OCI-LY7 (cell line): Measurements from ENCODE around the gene RFWD3. TPM values are rescaled to one million over a fixed set of nuclear protein-coding genes. Genes with fewer than 3 reads are reported as not detected.

Experiments
- BruUV-seq: library from RNA; stranded (reverse); fragments of 400-500 nt; replicated peaks from 2 replicates; lab custom pipeline; 2021; lab: Mats Ljungman, UMichigan
- CTCF ChIA-PET: fragments of 300-600 bp; sonication (Branson Sonifier 250); formaldehyde crosslinking; loops from one replicate; lab custom pipeline; 2022; ENCODE audit warnings: antibody characterized with exemption; ENCODE audit not compliant: unreplicated experiment; lab: Charles Lee
- POLR2A ChIA-PET: fragments of 300-600 bp; sonication (Branson Sonifier 250); formaldehyde crosslinking; loops from one replicate; lab custom pipeline; 2022; ENCODE audit warnings: antibody characterized with exemption; lab: Charles Lee
- DNase-seq: peaks from one replicate; pipeline ENCODE4 v3.0.0-alpha.2; 2015; ENCODE audit warnings: low spot score
- H2AFZ ChIP-seq: fragments of 200-600 bp; sonication (generic), shearing (Covaris generic); 2 replicates; pipeline ENCODE4 v1.6.1; 2014; ENCODE audit warnings: mild to moderate bottlenecking, antibody characterized with exemption, low read length, moderate library complexity
- H3K27ac ChIP-seq: fragments of 200-600 bp; sonication (generic); 2 replicates; pipeline ENCODE4 v1.5.1; 2014; ENCODE audit warnings: mixed run types, low read depth, mild to moderate bottlenecking, moderate library complexity, low read length, inconsistent platforms; ENCODE audit not compliant: poor library complexity, severe bottlenecking
- H3K36me3 ChIP-seq: fragments of 200-600 bp; sonication (generic); 2 replicates; pipeline ENCODE4 v1.6.1; 2014; ENCODE audit warnings: mild to moderate bottlenecking, antibody characterized with exemption, low read length, moderate library complexity, mixed read lengths; ENCODE audit not compliant: insufficient read depth
- H3K4me1 ChIP-seq: fragments of 200-600 bp; sonication (generic); 2 replicates; pipeline ENCODE4 v1.5.1; 2014; ENCODE audit warnings: mild to moderate bottlenecking, low read length; ENCODE audit not compliant: insufficient read depth, poor library complexity, severe bottlenecking
- H3K4me2 ChIP-seq: fragments of 200-600 bp; sonication (generic); 2 replicates; pipeline ENCODE4 v1.6.1; 2014; ENCODE audit warnings: mild to moderate bottlenecking, low read length
- H3K4me3 ChIP-seq: fragments of 200-600 bp; sonication (generic); 2 replicates; pipeline ENCODE4 v1.5.1; 2014; ENCODE audit warnings: mild to moderate bottlenecking, low read depth, low read length; ENCODE audit not compliant: poor library complexity, severe bottlenecking
- H3K79me2 ChIP-seq: fragments of 200-600 bp; sonication (generic); 2 replicates; pipeline ENCODE4 v1.6.1; 2016; ENCODE audit warnings: low read depth, mild to moderate bottlenecking, low read length, moderate library complexity, mixed read lengths; ENCODE audit not compliant: insufficient read depth
- H3K9me2 ChIP-seq: fragments of 200-600 bp; sonication (generic); 2 replicates; pipeline ENCODE4 v1.6.1; 2016; ENCODE audit warnings: mild to moderate bottlenecking, low read length, mixed read lengths; ENCODE audit not compliant: insufficient read depth
- H3K9me3 ChIP-seq: fragments of 200-600 bp; sonication (generic); 2 replicates; pipeline ENCODE4 v1.6.1; 2014; ENCODE audit warnings: mild to moderate bottlenecking, mixed run types, low read length, mixed read lengths
- H4K20me1 ChIP-seq: fragments of 200-600 bp; sonication (generic); 2 replicates; pipeline ENCODE4 v1.6.1; 2014; ENCODE audit warnings: mild to moderate bottlenecking, antibody characterized with exemption, low read length, moderate library complexity, mixed read lengths; ENCODE audit not compliant: insufficient read depth
- CTCF ChIP-seq: fragments of 200-600 bp; sonication (generic); conservative IDR thresholded peaks from 2 replicates; pipeline ENCODE4 v1.5.1; 2014; ENCODE audit warnings: mild to moderate bottlenecking, antibody characterized with exemption, low read length, moderate library complexity, mixed read lengths
- EZH2phosphoT487 ChIP-seq: fragments of 200-600 bp; sonication (generic); IDR thresholded peaks from 2 replicates; pipeline ENCODE4 v1.6.1; 2018; ENCODE audit warnings: low read depth, borderline replicate concordance, mild to moderate bottlenecking, mixed run types, antibody characterized with exemption, low read length, moderate library complexity, mixed read lengths
- intact Hi-C: fragments of 100-400 bp; cut with micrococcal nuclease; formaldehyde crosslinking; loops from one replicate; pipeline ENCODE4 v1.10.0; 2022; ENCODE audit not compliant: unreplicated experiment
- total RNA-seq, 2 experiments: library from RNA; depleted of rRNA in 1 of 2; stranded (reverse); fragments of >200 nt in 1 of 2; shearing (Covaris generic) in 1 of 2; gene quantifications; 2 replicates each; pipeline ENCODE4 v1.2.3, GENCODE V29; 2014 to 2022

Gene RFWD3
- total RNA-seq, 2 experiments from 2014 or later, result 79.7 to 134 TPM

DNA sequence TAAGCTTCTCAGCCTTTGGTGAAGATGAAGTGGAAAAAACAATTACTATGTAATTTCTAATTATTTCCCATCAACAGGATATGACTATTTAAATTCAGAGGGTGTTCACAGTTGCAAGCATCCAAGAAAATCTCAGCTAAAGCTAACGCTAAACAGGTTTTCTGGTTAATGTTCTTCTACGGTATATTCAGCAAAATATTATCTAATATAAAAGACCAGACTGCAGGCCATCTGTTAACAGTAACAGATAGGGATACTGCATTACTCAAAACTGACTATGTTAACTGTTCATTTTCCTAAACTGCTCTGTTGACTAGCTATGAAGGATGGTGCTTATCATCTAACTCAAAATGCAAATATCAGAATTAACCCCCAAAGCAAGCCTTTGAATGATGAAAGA lies 92.5 kb downstream of the RFWD3 start:
- no peak overlapping the region for H2AFZ ChIP-seq
- no peak overlapping the region for H3K4me2 ChIP-seq
- no peak overlapping the region for H3K4me3 ChIP-seq
- peaks cover 57% of the 10 kb centered on the region for H3K79me2 ChIP-seq
- ChIA-PET POLR2A (interaction anchor here (0.5 to 2.0 kb wide), 8 partner anchors 10 to 265 kb away, joined by 3 to 5 read pairs (median 3); no protein-coding TSS in a partner anchor), CTCF (interaction anchor here (1.2 kb wide), 1 partner anchor 119 kb away, joined by 3 read pairs; no protein-coding TSS in a partner anchor)
- no peaks in the 10 kb centered on the region; the same call in 1 of the 2 replicates for H4K20me1 ChIP-seq
- H3K4me1 ChIP-seq, result no peaks in the 10 kb centered on the region
- no peaks in the 10 kb centered on the region for H3K36me3 ChIP-seq
- no peak overlapping the region for H3K27ac ChIP-seq
- no TSS peak for BruUV-seq
- no peak for TF ChIP-seq CTCF
- no peak for TF ChIP-seq EZH2phosphoT487
- intact Hi-C loops, result no loop called here
- H3K9me3 ChIP-seq, result no peaks in the 10 kb centered on the region
- H3K9me2 ChIP-seq, result no peaks in the 10 kb centered on the region
- DNase-seq, result no peak

DNA sequence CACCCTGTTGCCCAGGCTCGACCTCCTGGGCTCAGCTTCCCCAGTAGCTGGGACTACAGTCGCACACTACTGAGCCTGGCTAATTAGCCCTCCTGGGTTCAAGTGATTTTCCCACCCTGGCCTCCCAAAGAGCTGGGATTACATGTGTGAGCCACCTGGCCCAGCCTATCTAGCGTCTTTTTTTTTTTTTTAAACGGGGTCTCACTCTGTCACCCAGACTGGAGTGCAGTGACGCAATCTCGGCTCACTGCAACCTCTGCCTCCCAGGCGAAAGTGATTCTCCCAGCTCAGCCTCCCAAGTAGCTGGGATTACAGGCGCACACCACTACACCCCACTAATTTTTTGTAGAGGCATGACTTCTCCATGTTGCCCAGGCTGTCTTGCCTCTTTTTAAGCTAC lies 93.1 kb downstream of the RFWD3 start:
- H3K4me3 ChIP-seq, result no peak overlapping the region
- H3K9me3 ChIP-seq, result no peaks in the 10 kb centered on the region
- no peak for DNase-seq
- no peak overlapping the region for H2AFZ ChIP-seq
- H4K20me1 ChIP-seq, result no peaks in the 10 kb centered on the region; the same call in 1 of the 2 replicates
- H3K4me1 ChIP-seq, result no peaks in the 10 kb centered on the region
- CTCF ChIA-PET, result interaction anchor here (1.2 kb wide), 1 partner anchor 119 kb away, joined by 3 read pairs; no protein-coding TSS in a partner anchor
- no TSS peak for BruUV-seq
- intact Hi-C loops, result no loop called here
- TF ChIP-seq EZH2phosphoT487, result no peak
- H3K9me2 ChIP-seq, result no peaks in the 10 kb centered on the region
- no peaks in the 10 kb centered on the region for H3K36me3 ChIP-seq
- POLR2A ChIA-PET, result interaction anchor here (0.5 to 2.0 kb wide), 7 partner anchors 11 to 265 kb away, joined by 3 to 5 read pairs (median 3); no protein-coding TSS in a partner anchor
- H3K79me2 ChIP-seq, result peaks cover 52% of the 10 kb centered on the region
- H3K27ac ChIP-seq, result no peak overlapping the region
- no peak overlapping the region for H3K4me2 ChIP-seq

Other genes with a start within 250 kb of the RFWD3 start
- 0.21 and 0.79 TPM in 2 replicates for gene CLEC18B, start 245.4 kb downstream of the RFWD3 start, total RNA-seq (2014; rRNA removed; shearing (Covaris generic))
- gene CLEC18B, start 245.4 kb downstream of the RFWD3 start, total RNA-seq (2022), result 0.20 TPM in 1 of 2 replicates, not detected in the other
- gene GLG1, start 59.8 kb downstream of the RFWD3 start, total RNA-seq (2014; rRNA removed; shearing (Covaris generic)), result 40.4 and 57.8 TPM in 2 replicates
- gene GLG1, start 59.8 kb downstream of the RFWD3 start, total RNA-seq (2022), result 66.7 and 69.8 TPM in 2 replicates
- gene MLKL, start 34.0 kb upstream of the RFWD3 start, total RNA-seq (2014; rRNA removed; shearing (Covaris generic)), result 7.3 and 8.0 TPM in 2 replicates
- 8.3 and 9.0 TPM in 2 replicates for gene MLKL, start 34.0 kb upstream of the RFWD3 start, total RNA-seq (2022)
- 0.73 TPM in 1 of 2 replicates, not detected in the other for gene FA2H, start 107.9 kb upstream of the RFWD3 start, total RNA-seq (2014; rRNA removed; shearing (Covaris generic))
- gene FA2H, start 107.9 kb upstream of the RFWD3 start, total RNA-seq (2022), result 4.6 and 4.7 TPM in 2 replicates